Liver (tissue), 3 donors: ENCODE measurements around the gene HUNK.
A peak's percentile ranks its signal among the peaks of the same experiment; 100 is the strongest.

Source experiments
- CTCF ChIP-seq: fragments of 150-350 bp; IDR thresholded peaks from 2 replicates; pipeline ENCODE4 v1.5.1; 2017; ENCODE audit warnings: improper control_type of control experiment, low read depth, low read length; ENCODE audit not compliant: missing input control
- FOXA1 ChIP-seq: IDR thresholded peaks from 2 replicates; pipeline ENCODE4 v1.6.1; 2016; ENCODE audit warnings: antibody characterized with exemption
- HNF4G ChIP-seq: IDR thresholded peaks from 2 replicates; pipeline ENCODE4 v1.6.1; 2016; ENCODE audit warnings: antibody characterized with exemption
- RAD21 ChIP-seq, 2 donors: IDR thresholded peaks; 2 replicates each; pipeline ENCODE4 v1.6.1; 2016; ENCODE audit warnings: antibody characterized with exemption in 2 of 2, mild to moderate bottlenecking in 2 of 2
- TF ChIP-seq, protein P1 (sequence below): IDR thresholded peaks from 2 replicates; pipeline ENCODE4 v1.6.1; 2016; ENCODE audit warnings: antibody characterized with exemption
- TF ChIP-seq, protein P2 (sequence below): IDR thresholded peaks from 2 replicates; pipeline ENCODE4 v1.6.1; 2016; ENCODE audit warnings: antibody characterized with exemption
- donor health status: healthy.
- donor health status: healthy.

- TF ChIP-seq CTCF (no peak), HNF4G (peak; percentile 85), FOXA1 (peak; percentile 46), RAD21 (IDR thresholded peaks at IDR 0.05) (peak; percentile 55 to 58)
- TF ChIP-seq, protein P1, sequence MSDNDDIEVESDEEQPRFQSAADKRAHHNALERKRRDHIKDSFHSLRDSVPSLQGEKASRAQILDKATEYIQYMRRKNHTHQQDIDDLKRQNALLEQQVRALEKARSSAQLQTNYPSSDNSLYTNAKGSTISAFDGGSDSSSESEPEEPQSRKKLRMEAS = peak; percentile 95
- TF ChIP-seq, protein P2, sequence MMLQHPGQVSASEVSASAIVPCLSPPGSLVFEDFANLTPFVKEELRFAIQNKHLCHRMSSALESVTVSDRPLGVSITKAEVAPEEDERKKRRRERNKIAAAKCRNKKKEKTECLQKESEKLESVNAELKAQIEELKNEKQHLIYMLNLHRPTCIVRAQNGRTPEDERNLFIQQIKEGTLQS = peak; percentile 48
Measured at GRCh38 chr21:31900121-31900895, 27.5 kb downstream of the HUNK start.
